Measurements from ENCODE around the gene VSTM5.

DNA sequence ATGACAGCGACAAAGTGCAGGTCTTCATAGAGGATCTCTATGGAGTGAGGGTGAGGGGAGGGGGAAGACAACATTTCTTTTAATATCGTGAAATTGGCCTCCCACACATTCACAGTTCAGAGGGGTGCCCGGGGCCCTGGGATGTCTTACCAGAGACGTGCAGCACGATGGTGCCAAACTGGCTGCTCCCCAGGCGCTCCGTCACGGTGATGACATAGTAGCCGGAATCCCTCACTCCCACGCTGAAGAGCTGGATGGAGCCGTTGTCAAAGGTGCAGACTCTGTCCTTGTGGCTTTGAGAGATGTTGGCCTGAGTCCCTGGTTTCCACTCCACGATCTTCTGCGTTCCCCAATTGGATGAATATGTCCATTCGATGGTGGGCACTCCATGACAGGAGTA, 29.6 kb downstream of the VSTM5 start:
- no peak for TF ChIP-seq ZNF274 (IDR thresholded peaks at IDR 0.05; ENCODE audit: low read depth, low read length)
- TF ChIP-seq YY1 (IDR thresholded peaks at IDR 0.05; ENCODE audit: insufficient read depth, insufficient read length): no peak
- no peak for TF ChIP-seq SUZ12 (IDR thresholded peaks at IDR 0.05; ENCODE audit: extremely low read depth, insufficient read depth, insufficient read length)
